Measurements from ENCODE around the gene SLC38A2.
"Not testable (repeated sequence)": the region's sequence is repeated elsewhere in the genome, so short reads cannot be mapped to it uniquely, and the experiment has no call there.

Gene SLC38A2

GRCh38 chr12:46360370-46360769, 12.2 kb downstream of the SLC38A2 start:
- no peak for DNase-seq

GRCh38 chr12:46359667-46360280, 12.8 kb downstream of the SLC38A2 start:
- no peak for DNase-seq

- no peak for DNase-seq
These were observed 13.5 kb downstream of the SLC38A2 start for GRCh38 chr12:46358791-46359666.

GRCh38 chr12:46358325-46358700, 14.3 kb downstream of the SLC38A2 start:
- no peak for DNase-seq

GRCh38 chr12:46357438-46358324, 14.9 kb downstream of the SLC38A2 start:
- DNase-seq, result no peak

GRCh38 chr12:46356655-46357437, 15.7 kb downstream of the SLC38A2 start:
- DNase-seq, result no peak

- DNase-seq, result no peak
These were observed 17.8 kb downstream of the SLC38A2 start for GRCh38 chr12:46354802-46355199.

- peak in 1 of 5 experiments; percentile 42 for DNase-seq
These were observed 18.3 kb downstream of the SLC38A2 start for GRCh38 chr12:46354111-46354801.

- no peak for DNase-seq
These were observed 20.5 kb downstream of the SLC38A2 start for GRCh38 chr12:46351886-46352650.

GRCh38 chr12:46351138-46351537, 21.4 kb downstream of the SLC38A2 start:
- no peak for DNase-seq

GRCh38 chr12:46349253-46349652, 23.3 kb downstream of the SLC38A2 start:
- no peak for DNase-seq

GRCh38 chr12:46343118-46343852, 29.3 kb downstream of the SLC38A2 start:
- DNase-seq, result no peak

GRCh38 chr12:46342562-46343033, 30.0 kb downstream of the SLC38A2 start:
- peak in 2 of 5 experiments; percentile 17 to 23 for DNase-seq

GRCh38 chr12:46339051-46339450, 33.5 kb downstream of the SLC38A2 start:
- DNase-seq, result no peak

- DNase-seq, result no peak
These were observed 40.3 kb downstream of the SLC38A2 start for GRCh38 chr12:46332260-46332659.

- not testable (repeated sequence) for DNase-seq
These were observed 47.5 kb downstream of the SLC38A2 start for GRCh38 chr12:46325075-46325474.

- no peak for DNase-seq
These were observed 51.8 kb downstream of the SLC38A2 start for GRCh38 chr12:46320731-46321130.

GRCh38 chr12:46318037-46318436, 54.5 kb downstream of the SLC38A2 start:
- DNase-seq, result no peak
